Mucosa of stomach (tissue), 1 donor: ENCODE data around the gene ANKIB1.
"Not testable (repeated sequence)": the region's sequence is repeated elsewhere in the genome, so short reads cannot be mapped to it uniquely, and the experiment has no call there.

Experiments used
- H3K27me3 ChIP-seq: one replicate; pipeline ENCODE4 v1.7.0; 2013; ENCODE audit warnings: mild to moderate bottlenecking, low read length; ENCODE audit not compliant: control insufficient read depth, insufficient read depth
- H3K36me3 ChIP-seq: one replicate; pipeline ENCODE4 v1.7.0; 2013; ENCODE audit warnings: low read length; ENCODE audit not compliant: control insufficient read depth, insufficient read depth
- H3K4me1 ChIP-seq: one replicate; pipeline ENCODE4 v1.7.0; 2013; ENCODE audit warnings: mild to moderate bottlenecking, low read length; ENCODE audit not compliant: control insufficient read depth, insufficient read depth
- H3K4me3 ChIP-seq: one replicate; pipeline ENCODE4 v1.7.0; 2013; ENCODE audit warnings: low read length
- H3K9ac ChIP-seq: one replicate; pipeline ENCODE4 v1.7.0; 2013; ENCODE audit warnings: mild to moderate bottlenecking, low read length, moderate library complexity
- H3K9me3 ChIP-seq: one replicate; pipeline ENCODE4 v1.7.0; 2013; ENCODE audit warnings: mild to moderate bottlenecking, low read length, moderate library complexity; ENCODE audit not compliant: control insufficient read depth
- donor health status: Pancreatic carcinoma.

The ANKIB1 gene

DNA sequence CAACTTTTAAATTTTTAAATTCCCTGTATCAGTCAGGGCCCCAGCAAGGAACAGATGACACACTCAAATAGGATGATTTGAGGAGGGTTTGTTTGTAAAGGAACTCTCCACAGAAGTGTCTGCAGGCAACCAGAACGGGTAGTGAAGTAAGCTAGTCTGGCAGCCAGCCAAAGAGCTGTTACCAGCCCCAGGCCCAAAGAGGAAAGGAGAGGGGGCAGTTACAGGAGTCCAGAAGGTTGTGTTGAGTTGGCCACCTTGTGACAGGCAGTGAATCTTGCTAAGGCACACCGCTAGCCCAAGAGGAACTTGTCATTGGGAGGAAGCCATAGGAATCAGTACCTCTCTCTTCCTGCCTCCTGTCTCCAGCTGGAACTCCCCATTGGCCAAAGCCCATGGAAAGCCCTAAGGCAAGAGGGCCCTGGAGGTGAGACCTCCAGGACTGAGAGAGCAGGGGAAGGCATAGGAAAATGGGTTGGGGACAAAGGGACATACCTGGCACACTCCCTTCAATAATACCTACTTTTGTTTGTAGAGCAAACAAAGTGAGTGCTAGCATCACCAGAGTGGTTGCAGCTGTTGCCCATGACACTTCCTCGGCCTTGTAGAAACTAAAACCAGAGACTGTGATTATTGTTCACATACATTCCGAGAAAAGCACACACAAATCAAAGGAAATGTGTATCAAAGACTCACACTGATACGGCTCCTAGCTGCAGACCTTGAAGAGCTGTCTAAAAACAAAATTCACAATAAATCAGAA, 176.1 kb downstream of the ANKIB1 start:
- H3K27me3 ChIP-seq: peaks cover 9% of the 10 kb centered on the region
- H3K36me3 ChIP-seq: no peaks in the 10 kb centered on the region
- no peak overlapping the region for H3K4me3 ChIP-seq
- no peak overlapping the region for H3K9ac ChIP-seq
- H3K4me1 ChIP-seq: peaks cover 12% of the 10 kb centered on the region
- H3K9me3 ChIP-seq: no peaks in the 10 kb centered on the region

DNA sequence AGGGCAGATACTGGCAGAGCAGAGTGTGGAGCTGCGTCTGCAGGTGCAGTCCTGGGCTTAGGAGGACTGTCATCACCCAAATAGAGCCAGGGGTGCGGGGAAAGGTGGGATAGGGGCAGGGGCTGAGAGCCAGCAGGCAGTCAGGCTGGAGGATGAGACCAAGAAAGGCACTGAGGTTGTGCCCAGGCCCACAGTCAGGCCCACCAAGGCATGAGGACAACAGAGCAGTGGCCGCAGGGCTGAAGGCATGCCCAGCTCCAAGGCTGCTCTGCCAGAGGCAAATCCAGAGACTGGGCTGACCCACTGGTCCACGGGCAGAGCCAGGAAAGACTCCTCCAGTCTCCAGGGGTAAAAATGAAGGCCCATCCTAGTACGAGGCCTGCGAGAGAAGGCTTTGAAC, 177.2 kb downstream of the ANKIB1 start:
- Histone ChIP-seq H3K9me3 (no peaks in the 10 kb centered on the region), H3K9ac (no peak overlapping the region), H3K27me3 (peaks cover 9% of the 10 kb centered on the region), H3K4me1 (peaks cover 12% of the 10 kb centered on the region), H3K4me3 (no peak overlapping the region), H3K36me3 (no peaks in the 10 kb centered on the region)

DNA sequence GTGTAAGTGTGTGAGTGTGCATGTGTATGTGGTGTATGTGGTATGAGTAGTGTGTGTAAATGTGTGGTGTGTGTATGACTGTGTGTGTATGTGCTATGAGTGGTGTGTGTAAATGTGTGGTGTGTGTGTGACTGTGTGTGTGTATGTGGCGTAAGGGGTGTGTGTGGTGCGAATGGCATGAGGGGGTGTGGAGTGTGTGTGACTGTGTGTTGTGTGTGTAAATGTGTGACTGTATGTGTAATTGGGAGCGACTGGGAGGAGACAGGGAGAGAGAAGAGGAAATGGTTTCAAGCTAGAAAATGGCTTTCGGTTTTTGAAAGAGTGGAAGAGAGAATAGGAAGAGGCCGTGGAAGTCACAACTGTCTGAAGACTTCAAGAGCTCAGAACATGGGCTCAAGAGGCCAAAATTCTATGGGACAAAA, 177.9 kb downstream of the ANKIB1 start:
- Histone ChIP-seq H3K36me3 (no peaks in the 10 kb centered on the region), H3K9me3 (no peaks in the 10 kb centered on the region), H3K4me3 (no peak overlapping the region), H3K4me1 (peaks cover 12% of the 10 kb centered on the region), H3K9ac (no peak overlapping the region), H3K27me3 (peaks cover 9% of the 10 kb centered on the region)

DNA sequence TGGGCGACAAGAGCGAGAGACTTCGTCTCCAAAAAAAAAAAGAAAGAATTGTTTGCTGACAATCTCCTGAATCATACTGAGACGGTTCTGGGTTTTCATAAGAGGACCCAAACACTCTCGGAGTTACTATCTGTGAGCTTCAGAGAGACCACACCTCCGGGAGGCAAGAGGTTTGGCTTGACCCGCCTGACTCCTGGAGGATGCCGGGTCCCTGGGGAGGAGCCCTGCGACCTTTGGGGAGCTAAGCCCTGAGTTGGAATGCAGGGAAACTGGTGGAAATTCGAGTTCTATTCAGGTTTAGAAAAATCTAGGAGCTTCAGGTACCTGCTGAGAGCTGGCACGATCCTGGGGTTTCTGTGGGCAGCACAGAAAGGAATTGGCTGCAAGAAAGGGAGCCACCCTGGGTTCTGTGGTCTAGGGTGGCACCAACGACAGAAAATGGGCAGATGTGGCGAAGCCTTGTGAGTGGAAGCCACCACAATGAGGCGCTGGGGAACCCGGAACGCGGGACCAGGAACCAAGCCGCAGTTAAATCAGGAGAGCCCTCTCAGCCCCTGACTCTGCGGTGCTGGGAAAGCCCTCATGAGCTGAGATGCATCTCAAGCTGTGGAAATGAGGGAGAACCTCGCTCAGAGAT, 179.7 kb downstream of the ANKIB1 start:
- Histone ChIP-seq H3K4me1 (peaks cover 12% of the 10 kb centered on the region), H3K4me3 (no peak overlapping the region), H3K27me3 (peaks cover 9% of the 10 kb centered on the region), H3K36me3 (no peaks in the 10 kb centered on the region), H3K9ac (peak overlapping the region; percentile 24), H3K9me3 (no peaks in the 10 kb centered on the region)

DNA sequence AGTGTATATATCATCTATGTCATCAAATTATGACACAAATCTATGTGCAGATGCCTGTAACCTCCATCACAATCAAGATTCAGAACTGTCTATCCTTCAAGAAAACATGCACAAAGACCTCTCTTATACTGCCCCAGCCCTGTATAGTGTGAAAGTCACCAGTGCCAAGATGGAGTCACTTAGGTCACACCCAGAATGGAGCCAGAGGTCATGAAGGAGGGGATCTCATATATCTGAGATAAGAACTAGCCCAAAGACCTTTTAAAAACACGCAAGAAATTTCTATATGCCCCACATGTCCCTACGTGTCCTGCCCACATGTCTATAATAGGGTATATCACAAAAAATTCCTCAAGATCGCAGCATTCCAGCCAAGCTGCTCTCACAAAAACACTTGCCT, 181.4 kb downstream of the ANKIB1 start:
- peaks cover 4% of the 10 kb centered on the region for H3K4me1 ChIP-seq
- no peaks in the 10 kb centered on the region for H3K36me3 ChIP-seq
- no peak overlapping the region for H3K4me3 ChIP-seq
- no peaks in the 10 kb centered on the region for H3K9me3 ChIP-seq
- H3K27me3 ChIP-seq: peaks cover 9% of the 10 kb centered on the region
- no peak overlapping the region for H3K9ac ChIP-seq

DNA sequence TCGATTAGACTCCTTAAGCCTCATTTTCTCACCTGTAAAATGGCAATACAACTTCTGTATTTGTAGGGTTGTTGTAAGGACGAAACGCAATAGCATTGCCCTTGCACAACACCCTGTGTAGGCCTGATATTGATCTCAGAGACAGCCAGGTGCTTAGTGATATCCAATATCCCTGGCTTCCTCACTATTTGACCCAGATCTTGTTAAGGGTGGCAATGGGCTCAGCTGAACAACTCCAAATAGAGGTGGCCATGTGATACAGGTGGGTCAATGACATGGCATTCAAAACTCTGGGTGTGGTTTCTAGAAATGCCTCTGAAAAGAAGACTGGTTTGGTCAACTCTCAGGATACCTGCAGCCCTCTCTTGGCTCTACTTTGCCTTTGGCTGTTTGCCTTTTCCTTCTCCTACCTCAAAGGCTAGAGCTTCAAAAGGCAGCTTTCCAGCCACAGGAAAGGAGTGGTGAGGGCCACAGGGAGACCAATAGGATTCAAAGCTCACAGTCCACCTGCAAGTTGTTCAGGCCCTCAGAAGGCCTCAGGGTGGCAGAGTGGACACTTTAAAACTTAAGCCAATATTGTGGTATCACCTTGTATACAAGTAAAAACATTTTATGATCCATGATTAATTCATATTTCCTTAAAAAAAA, 186.6 kb downstream of the ANKIB1 start:
- no peaks in the 10 kb centered on the region for H3K9me3 ChIP-seq
- H3K4me3 ChIP-seq: no peak overlapping the region
- H3K4me1 ChIP-seq: no peaks in the 10 kb centered on the region
- no peak overlapping the region for H3K9ac ChIP-seq
- H3K27me3 ChIP-seq: no peaks in the 10 kb centered on the region
- H3K36me3 ChIP-seq: no peaks in the 10 kb centered on the region

DNA sequence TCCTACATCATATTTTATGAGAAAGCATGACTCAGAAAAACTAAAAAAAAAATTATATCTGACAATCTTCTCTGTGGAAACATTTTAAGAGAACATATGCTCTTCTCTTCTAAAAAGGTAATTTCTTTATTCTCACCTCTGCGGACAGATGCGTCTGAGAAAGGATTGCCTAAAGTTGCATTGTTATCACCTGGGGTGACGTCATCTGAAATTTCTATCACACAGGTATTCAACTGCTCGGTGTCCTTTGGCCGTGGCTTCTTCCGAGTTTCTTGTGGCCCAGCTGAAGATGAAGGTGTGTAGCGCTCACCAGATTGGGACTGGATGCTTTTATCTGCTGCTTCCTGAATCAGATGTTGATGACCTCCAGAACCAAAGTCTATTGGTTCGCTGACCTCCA, 187.2 kb downstream of the ANKIB1 start:
- Histone ChIP-seq H3K9me3 (no peaks in the 10 kb centered on the region), H3K27me3 (no peaks in the 10 kb centered on the region), H3K4me3 (no peak overlapping the region)

DNA sequence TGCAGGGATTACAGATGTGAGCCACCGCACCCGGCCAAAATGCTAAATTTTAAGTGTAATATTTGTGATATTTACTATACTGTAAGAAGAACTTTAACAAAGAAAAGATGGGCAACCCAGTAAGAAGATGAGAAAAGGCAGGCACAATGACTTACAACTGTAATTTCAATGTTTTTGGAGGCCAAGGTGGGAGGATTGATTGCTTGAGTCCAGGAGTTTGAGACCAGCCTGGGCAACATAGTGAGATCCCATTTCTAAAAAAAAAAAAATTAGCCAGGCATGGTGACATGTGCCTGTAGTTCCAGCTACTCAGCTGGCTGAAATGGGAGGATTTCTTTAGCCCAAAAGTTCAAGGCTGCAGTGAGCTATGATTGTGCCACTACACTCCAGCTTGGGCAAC, 189.8 kb downstream of the ANKIB1 start:
- Histone ChIP-seq H3K9ac (no peak overlapping the region), H3K9me3 (no peaks in the 10 kb centered on the region), H3K4me3 (no peak overlapping the region), H3K4me1 (no peaks in the 10 kb centered on the region), H3K27me3 (no peaks in the 10 kb centered on the region), H3K36me3 (no peaks in the 10 kb centered on the region)

More for the DNA sequence above, 187.2 kb downstream of the ANKIB1 start:
- Histone ChIP-seq H3K4me1 (no peaks in the 10 kb centered on the region), H3K9ac (no peak overlapping the region), H3K36me3 (no peaks in the 10 kb centered on the region)

DNA sequence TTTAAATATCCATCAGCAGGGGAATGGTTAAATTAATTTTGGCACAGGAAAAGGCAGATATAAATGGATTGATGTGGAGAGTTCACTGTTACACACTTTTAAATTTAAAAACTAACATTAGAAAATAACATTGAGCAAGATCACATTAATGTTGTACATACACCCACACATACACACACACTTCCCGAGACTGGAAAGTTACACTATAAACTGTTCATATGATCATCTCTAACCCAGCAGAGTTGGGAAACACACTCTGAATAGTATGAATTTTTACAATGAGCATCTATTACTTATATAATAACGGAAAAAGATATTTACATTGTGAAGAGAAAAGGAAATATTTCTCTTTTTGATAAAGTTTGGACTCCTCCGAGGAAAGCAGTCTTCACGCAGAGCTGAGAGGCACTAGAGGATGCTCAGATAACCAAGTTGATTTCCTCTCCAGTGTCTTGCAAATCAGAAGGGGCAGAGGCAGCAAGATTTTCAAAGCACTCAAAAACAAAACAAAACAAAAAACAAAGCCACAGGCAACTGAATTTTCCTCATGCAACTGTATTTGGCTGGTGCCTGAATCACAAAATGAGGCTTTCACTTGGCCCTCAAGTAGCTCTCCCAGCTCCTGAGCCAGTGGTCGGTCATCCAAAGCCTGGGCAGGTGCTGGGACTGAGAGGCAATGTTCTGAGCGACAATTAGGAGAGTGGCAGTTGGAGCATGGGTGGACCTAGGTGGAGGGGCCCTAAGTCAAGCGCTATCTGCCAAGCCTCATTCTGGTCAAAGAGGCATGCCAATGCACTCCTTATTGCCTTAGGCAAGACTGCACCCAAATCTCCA, 191.1 kb downstream of the ANKIB1 start:
- no peak overlapping the region for H3K4me3 ChIP-seq
- no peaks in the 10 kb centered on the region for H3K36me3 ChIP-seq
- no peak overlapping the region for H3K9ac ChIP-seq
- H3K4me1 ChIP-seq: no peaks in the 10 kb centered on the region
- H3K9me3 ChIP-seq: no peaks in the 10 kb centered on the region
- no peaks in the 10 kb centered on the region for H3K27me3 ChIP-seq

DNA sequence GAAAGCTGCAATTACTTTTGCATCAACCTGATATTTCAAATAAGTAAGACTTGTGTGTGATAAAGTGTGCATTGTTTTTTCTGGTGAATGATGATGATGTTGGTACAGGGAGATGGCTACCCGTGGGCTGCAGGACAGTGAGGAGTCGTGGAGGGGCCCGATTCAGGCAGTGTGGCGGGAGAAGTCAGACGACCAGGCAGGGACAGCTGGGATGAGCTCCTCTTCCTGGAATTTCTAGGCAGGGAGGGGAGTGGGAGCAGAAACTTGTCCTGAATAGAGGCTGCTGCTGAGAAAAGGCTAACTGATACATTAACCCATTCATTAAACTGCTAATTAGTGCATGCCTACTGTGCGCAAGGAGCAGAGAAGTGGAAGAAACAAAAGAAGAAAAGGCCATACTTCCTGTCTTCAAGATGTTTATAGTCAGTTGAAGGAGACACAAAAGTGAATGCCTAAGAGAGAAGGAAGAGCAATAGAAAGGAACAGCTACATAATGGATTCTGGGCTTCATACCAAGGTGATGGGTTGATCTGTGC, 192.2 kb downstream of the ANKIB1 start:
- Histone ChIP-seq H3K36me3 (no peaks in the 10 kb centered on the region), H3K4me3 (no peak overlapping the region), H3K27me3 (no peaks in the 10 kb centered on the region), H3K9ac (no peak overlapping the region), H3K4me1 (no peaks in the 10 kb centered on the region), H3K9me3 (no peaks in the 10 kb centered on the region)

DNA sequence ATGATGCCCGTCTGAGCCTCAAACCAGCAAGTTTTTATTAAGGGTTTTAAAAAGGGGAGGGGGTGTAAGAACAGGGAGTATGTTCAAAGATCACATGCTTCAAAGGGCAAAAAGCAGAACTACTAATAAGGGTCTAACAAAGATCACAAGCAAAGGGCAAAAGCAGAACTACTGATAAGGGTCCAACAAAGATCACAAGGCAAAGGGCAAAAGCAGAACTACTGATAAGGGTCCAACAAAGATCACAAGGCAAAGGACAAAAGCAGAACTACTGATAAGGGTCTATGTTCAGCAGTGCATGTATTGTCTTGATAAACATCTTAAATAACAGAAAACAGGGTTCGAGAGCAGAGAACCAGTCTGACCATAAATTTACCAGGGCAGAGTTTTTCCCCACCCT, 196.9 kb downstream of the ANKIB1 start:
- not testable (repeated sequence) for H3K36me3 ChIP-seq, H3K4me3 ChIP-seq, H3K9me3 ChIP-seq, H3K4me1 ChIP-seq, H3K9ac ChIP-seq, H3K27me3 ChIP-seq
